Activated naive CD4-positive, alpha-beta T cell treated with anti-CD3 and anti-CD28 coated beads, Interleukin-2, amount 50 U/mL, for 16 hours (primary cell): Measurements from ENCODE around the gene DOK7.

Experiments used
- DNase-seq: peaks from one replicate; pipeline ENCODE4 v3.0.0-alpha.2; 2020

The DOK7 gene

GRCh38 chr4:3427706-3428446 is 35.2 kb upstream of the DOK7 start:
- DNase-seq, result no peak

GRCh38 chr4:3429651-3430050 is 33.5 kb upstream of the DOK7 start:
- DNase-seq, result no peak

- no peak for DNase-seq
Measured at GRCh38 chr4:3430524-3430923, 32.6 kb upstream of the DOK7 start.

- DNase-seq, result no peak
Measured at GRCh38 chr4:3431446-3431993, 31.6 kb upstream of the DOK7 start.

GRCh38 chr4:3432381-3432790 is 30.7 kb upstream of the DOK7 start:
- no peak for DNase-seq

- DNase-seq, result no peak
Measured at GRCh38 chr4:3433138-3433869, 29.8 kb upstream of the DOK7 start.

GRCh38 chr4:3434881-3435685 is 28.0 kb upstream of the DOK7 start:
- DNase-seq, result no peak

GRCh38 chr4:3435686-3435956 is 27.5 kb upstream of the DOK7 start:
- DNase-seq, result no peak

GRCh38 chr4:3436048-3436797 is 26.9 kb upstream of the DOK7 start:
- DNase-seq, result no peak

- no peak for DNase-seq
Measured at GRCh38 chr4:3436798-3437581, 26.1 kb upstream of the DOK7 start.

- no peak for DNase-seq
Measured at GRCh38 chr4:3437582-3437936, 25.5 kb upstream of the DOK7 start.

- DNase-seq, result no peak
Measured at GRCh38 chr4:3437998-3438846, 24.9 kb upstream of the DOK7 start.

- no peak for DNase-seq
Measured at GRCh38 chr4:3438847-3439180, 24.3 kb upstream of the DOK7 start.

- DNase-seq, result no peak
Measured at GRCh38 chr4:3439391-3439790, 23.7 kb upstream of the DOK7 start.

- no peak for DNase-seq
Measured at GRCh38 chr4:3440011-3440410, 23.1 kb upstream of the DOK7 start.

GRCh38 chr4:3440979-3441500 is 22.1 kb upstream of the DOK7 start:
- DNase-seq, result no peak

GRCh38 chr4:3441501-3442459 is 21.3 kb upstream of the DOK7 start, which contains the start of gene HGFAC:
Gene HGFAC, plus strand, starts transcription at chr4:3441968. Its CDS starts 34 bp downstream, at chr4:3442002.
- no peak for DNase-seq

GRCh38 chr4:3442460-3442958 is 20.6 kb upstream of the DOK7 start:
- DNase-seq, result no peak

GRCh38 chr4:3442959-3443749 is 20.0 kb upstream of the DOK7 start:
- peak; percentile 66 for DNase-seq
